ENCODE data around the gene PCGF6. TPM values are rescaled to one million over a fixed set of nuclear protein-coding genes. Genes with fewer than 3 reads are reported as not detected.
A peak's percentile ranks its signal among the peaks of the same experiment; 100 is the strongest.
"Not testable (repeated sequence)": the region's sequence is repeated elsewhere in the genome, so short reads cannot be mapped to it uniquely, and the experiment has no call there.

The PCGF6 gene
- total RNA-seq, 1 experiment from 2014 or later, result 28.9 TPM

- DNase-seq, result no peak
- no peaks in the 10 kb centered on the region for H3K9me3 ChIP-seq (replicated peaks)
- H3K27ac ChIP-seq, result no peak overlapping the region
- no peaks in the 10 kb centered on the region for H3K27me3 ChIP-seq
- H3K4me1 ChIP-seq, result peaks cover 4% of the 10 kb centered on the region; the same call in 1 of the 2 replicates
- H3K4me3 ChIP-seq, result no peak overlapping the region
- no peaks in the 10 kb centered on the region for H3K36me3 ChIP-seq
Observed at GRCh38 chr10:103282961-103283360, 68.0 kb downstream of the PCGF6 start.

GRCh38 chr10:103281753-103282152, 69.2 kb downstream of the PCGF6 start:
- Histone ChIP-seq H3K4me1 (peaks cover 4% of the 10 kb centered on the region; the same call in 1 of the 2 replicates), H3K36me3 (no peaks in the 10 kb centered on the region), H3K27me3 (no peaks in the 10 kb centered on the region), H3K27ac (no peak overlapping the region), H3K4me3 (no peak overlapping the region), H3K9me3 (replicated peaks) (no peaks in the 10 kb centered on the region)
- peak; percentile 90 to 91 for DNase-seq

- no peak overlapping the region for H3K4me3 ChIP-seq
- H3K27ac ChIP-seq, result no peak overlapping the region
- H3K36me3 ChIP-seq, result no peaks in the 10 kb centered on the region
- no peaks in the 10 kb centered on the region for H3K27me3 ChIP-seq
- no peaks in the 10 kb centered on the region for H3K9me3 ChIP-seq (replicated peaks)
- peaks cover 4% of the 10 kb centered on the region; the same call in 1 of the 2 replicates for H3K4me1 ChIP-seq
- no peak for DNase-seq
Observed at GRCh38 chr10:103280506-103280905, 70.4 kb downstream of the PCGF6 start.

- no peak for DNase-seq
- Histone ChIP-seq H3K36me3 (no peaks in the 10 kb centered on the region), H3K27me3 (no peaks in the 10 kb centered on the region), H3K4me3 (no peak overlapping the region), H3K9me3 (replicated peaks) (no peaks in the 10 kb centered on the region), H3K4me1 (peaks cover 4% of the 10 kb centered on the region; the same call in 1 of the 2 replicates), H3K27ac (no peak overlapping the region)
Observed at GRCh38 chr10:103280031-103280430, 70.9 kb downstream of the PCGF6 start.

GRCh38 chr10:103278862-103279298, 72.1 kb downstream of the PCGF6 start:
- no peak overlapping the region for H3K27ac ChIP-seq
- no peaks in the 10 kb centered on the region for H3K36me3 ChIP-seq
- no peaks in the 10 kb centered on the region for H3K27me3 ChIP-seq
- H3K9me3 ChIP-seq (replicated peaks), result no peaks in the 10 kb centered on the region
- DNase-seq, result peak; percentile 48 to 60
- peaks cover 4% of the 10 kb centered on the region; the same call in 1 of the 2 replicates for H3K4me1 ChIP-seq
- no peak overlapping the region for H3K4me3 ChIP-seq

- no peak for DNase-seq
- Histone ChIP-seq H3K27ac (no peak overlapping the region), H3K36me3 (no peaks in the 10 kb centered on the region), H3K9me3 (replicated peaks) (no peaks in the 10 kb centered on the region), H3K4me1 (peaks cover 7% of the 10 kb centered on the region), H3K4me3 (no peak overlapping the region), H3K27me3 (no peaks in the 10 kb centered on the region)
Observed at GRCh38 chr10:103278537-103278823, 72.5 kb downstream of the PCGF6 start.

- no peaks in the 10 kb centered on the region for H3K27me3 ChIP-seq
- H3K9me3 ChIP-seq (replicated peaks), result no peaks in the 10 kb centered on the region
- H3K4me1 ChIP-seq, result peaks cover 12% of the 10 kb centered on the region
- no peaks in the 10 kb centered on the region for H3K36me3 ChIP-seq
- H3K4me3 ChIP-seq, result no peak overlapping the region
- no peak overlapping the region for H3K27ac ChIP-seq
- no peak for DNase-seq
Observed at GRCh38 chr10:103277713-103278536, 73.0 kb downstream of the PCGF6 start.

GRCh38 chr10:103276896-103277712, 73.8 kb downstream of the PCGF6 start, which contains the start of gene INA:
INA (plus strand) TSS chr10:103277138; CDS start chr10:103277212, 74 bp downstream.
- no peak within 1 kb of the TSS for H3K27ac ChIP-seq
- H3K27me3 ChIP-seq, result no peaks in the 10 kb centered on the region
- H3K36me3 ChIP-seq, result no peaks in the 10 kb centered on the region
- no peak within 1 kb of the TSS for H3K4me3 ChIP-seq
- DNase-seq, result no peak
- peaks cover 10% of the 10 kb centered on the region for H3K4me1 ChIP-seq
- H3K9me3 ChIP-seq (replicated peaks), result no peaks in the 10 kb centered on the region

GRCh38 chr10:103276251-103276895, 74.6 kb downstream of the PCGF6 start:
- H3K4me1 ChIP-seq, result peaks cover 9% of the 10 kb centered on the region; the same call in 1 of the 2 replicates
- H3K4me3 ChIP-seq, result no peak overlapping the region
- H3K27ac ChIP-seq, result no peak overlapping the region
- no peak for DNase-seq
- H3K27me3 ChIP-seq, result no peaks in the 10 kb centered on the region
- no peaks in the 10 kb centered on the region for H3K36me3 ChIP-seq
- H3K9me3 ChIP-seq (replicated peaks), result no peaks in the 10 kb centered on the region

- H3K36me3 ChIP-seq, result no peaks in the 10 kb centered on the region
- no peak overlapping the region for H3K27ac ChIP-seq
- peak; percentile 65 to 72 for DNase-seq
- H3K4me3 ChIP-seq, result no peak overlapping the region
- H3K27me3 ChIP-seq, result no peaks in the 10 kb centered on the region
- H3K9me3 ChIP-seq (replicated peaks), result no peaks in the 10 kb centered on the region
- peaks cover 9% of the 10 kb centered on the region; the same call in 1 of the 2 replicates for H3K4me1 ChIP-seq
Observed at GRCh38 chr10:103273041-103273441, 77.9 kb downstream of the PCGF6 start.

GRCh38 chr10:103265717-103266329, 85.1 kb downstream of the PCGF6 start:
- H3K27ac ChIP-seq, result no peak overlapping the region
- no peaks in the 10 kb centered on the region for H3K9me3 ChIP-seq (replicated peaks)
- H3K27me3 ChIP-seq, result no peaks in the 10 kb centered on the region
- H3K36me3 ChIP-seq, result no peaks in the 10 kb centered on the region
- DNase-seq, result peak; percentile 75 to 83
- H3K4me3 ChIP-seq, result no peak overlapping the region
- no peaks in the 10 kb centered on the region for H3K4me1 ChIP-seq

- no peak overlapping the region for H3K27ac ChIP-seq
- no peaks in the 10 kb centered on the region for H3K36me3 ChIP-seq
- no peaks in the 10 kb centered on the region for H3K9me3 ChIP-seq (replicated peaks)
- no peak for DNase-seq
- no peak overlapping the region for H3K4me3 ChIP-seq
- no peaks in the 10 kb centered on the region for H3K4me1 ChIP-seq
- H3K27me3 ChIP-seq, result no peaks in the 10 kb centered on the region
Observed at GRCh38 chr10:103262229-103262628, 88.7 kb downstream of the PCGF6 start.

GRCh38 chr10:103259989-103260388, 91.0 kb downstream of the PCGF6 start:
- no peak overlapping the region for H3K4me3 ChIP-seq
- no peaks in the 10 kb centered on the region for H3K27me3 ChIP-seq
- no peaks in the 10 kb centered on the region for H3K9me3 ChIP-seq (replicated peaks)
- no peaks in the 10 kb centered on the region for H3K36me3 ChIP-seq
- DNase-seq, result no peak
- H3K27ac ChIP-seq, result no peak overlapping the region
- H3K4me1 ChIP-seq, result no peaks in the 10 kb centered on the region

GRCh38 chr10:103258928-103259327, 92.0 kb downstream of the PCGF6 start:
- H3K4me3 ChIP-seq; H3K9me3 ChIP-seq (replicated peaks); H3K36me3 ChIP-seq; DNase-seq; H3K27ac ChIP-seq; H3K27me3 ChIP-seq; H3K4me1 ChIP-seq: not testable (repeated sequence)
